HG02973 (cell line): ENCODE results near the gene NT5DC2.

Source experiments
- ATAC-seq: cut with Tn5 transposase; IDR thresholded peaks from one replicate; pipeline ENCODE4 v1.9.1; 2021; ENCODE audit warnings: moderate library complexity; ENCODE audit not compliant: unreplicated experiment

Gene NT5DC2

DNA sequence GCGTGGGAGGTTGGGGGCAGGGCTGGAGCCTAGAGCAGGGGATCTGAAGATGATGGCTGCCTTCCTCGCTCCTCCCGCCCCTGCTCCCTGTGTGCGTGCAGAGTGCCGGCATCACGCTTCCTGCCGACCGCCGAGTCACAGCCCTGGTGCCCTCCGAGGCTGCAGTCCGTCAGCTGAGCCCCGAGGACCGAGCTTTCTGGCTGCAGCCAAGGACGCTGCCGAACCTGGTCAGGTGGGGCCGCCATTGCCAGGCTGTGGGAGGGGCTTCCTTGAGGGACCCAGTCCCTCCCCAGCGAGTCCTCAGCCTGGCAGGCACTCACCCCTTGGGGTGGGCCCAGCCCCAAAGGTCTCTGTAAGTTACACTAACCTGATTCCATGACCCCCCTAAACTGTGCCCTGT is 20.9 kb downstream of the NT5DC2 start:
- no peak for ATAC-seq

DNA sequence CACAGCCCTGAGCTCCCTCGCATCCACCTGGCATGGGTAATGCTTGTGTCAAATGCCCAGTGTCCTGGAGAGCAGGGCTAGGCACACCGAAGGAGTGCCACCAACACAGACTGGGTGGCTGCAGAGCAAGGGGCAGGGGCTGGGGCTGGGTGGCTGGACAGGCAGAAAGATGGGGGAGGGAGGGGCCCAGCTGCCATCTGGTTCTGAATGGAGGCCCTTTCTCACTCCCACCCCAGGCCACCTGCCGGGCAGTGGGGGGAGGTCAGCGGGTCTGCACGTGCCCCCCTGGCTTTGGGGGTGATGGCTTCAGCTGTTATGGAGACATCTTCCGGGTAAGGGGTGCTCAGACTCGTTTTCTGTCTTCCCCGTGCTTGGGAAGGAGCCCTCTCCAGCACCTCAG is 21.6 kb downstream of the NT5DC2 start:
- no peak for ATAC-seq

DNA sequence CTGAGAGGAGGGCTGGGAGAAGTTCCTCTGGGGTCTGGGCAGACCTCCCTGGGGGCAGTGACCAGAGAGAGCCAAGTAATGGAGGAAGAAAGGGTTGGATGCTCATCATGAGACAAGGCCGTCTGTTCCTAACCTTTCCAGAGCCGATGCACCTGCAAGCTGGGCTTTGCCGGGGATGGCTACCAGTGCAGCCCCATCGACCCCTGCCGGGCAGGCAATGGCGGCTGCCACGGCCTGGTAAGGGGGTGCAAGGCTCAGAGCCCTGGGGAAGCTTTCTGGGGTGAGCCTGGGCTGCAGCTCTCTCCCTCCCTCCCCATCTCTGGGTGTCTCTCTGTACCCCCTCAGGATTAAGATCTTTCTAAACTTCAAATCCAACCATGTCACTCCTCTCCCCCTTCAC is 22.1 kb downstream of the NT5DC2 start:
- no peak for ATAC-seq

DNA sequence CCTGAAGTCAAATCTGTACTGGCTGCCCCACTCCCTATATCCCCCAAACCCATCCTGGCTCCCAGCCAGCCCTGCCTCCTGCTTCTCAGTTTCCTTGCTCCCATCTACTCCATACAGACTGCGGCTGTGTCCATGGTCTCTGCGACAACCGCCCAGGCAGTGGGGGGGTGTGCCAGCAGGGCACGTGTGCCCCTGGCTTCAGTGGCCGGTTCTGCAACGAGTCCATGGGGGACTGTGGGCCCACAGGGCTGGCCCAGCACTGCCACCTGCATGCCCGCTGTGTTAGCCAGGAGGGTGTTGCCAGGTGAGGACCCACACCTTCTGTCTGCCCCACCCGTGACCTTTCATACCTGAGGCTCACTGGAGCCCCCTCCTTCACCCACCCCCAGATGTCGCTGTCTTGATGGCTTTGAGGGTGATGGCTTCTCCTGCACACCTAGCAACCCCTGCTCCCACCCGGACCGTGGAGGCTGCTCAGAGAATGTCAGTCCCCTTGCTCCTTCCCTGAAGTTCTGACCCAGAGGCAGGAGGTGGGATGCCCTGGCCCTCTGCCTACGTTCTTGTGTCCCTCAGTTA is 23.8 kb downstream of the NT5DC2 start:
- no peak for ATAC-seq

DNA sequence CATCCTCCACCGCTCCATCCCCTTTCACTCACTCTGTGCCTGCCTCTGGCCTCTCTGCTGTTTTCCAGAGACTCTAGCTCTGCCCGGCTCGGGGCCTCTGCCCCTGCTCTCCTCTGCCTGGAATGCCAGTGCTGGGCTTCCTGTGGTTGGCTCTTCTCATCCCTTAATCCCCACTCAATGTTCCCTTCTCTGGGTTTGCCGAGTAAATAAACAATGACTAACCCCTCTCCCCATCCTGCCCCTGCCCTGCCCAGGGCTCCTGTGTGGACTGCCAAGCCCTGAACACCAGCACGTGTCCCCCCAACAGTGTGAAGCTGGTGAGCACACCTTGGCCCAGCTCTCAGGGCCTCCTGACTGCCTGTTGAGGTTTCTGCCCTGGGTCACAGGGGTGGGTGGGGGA is 26.3 kb downstream of the NT5DC2 start:
- ATAC-seq: no peak

DNA sequence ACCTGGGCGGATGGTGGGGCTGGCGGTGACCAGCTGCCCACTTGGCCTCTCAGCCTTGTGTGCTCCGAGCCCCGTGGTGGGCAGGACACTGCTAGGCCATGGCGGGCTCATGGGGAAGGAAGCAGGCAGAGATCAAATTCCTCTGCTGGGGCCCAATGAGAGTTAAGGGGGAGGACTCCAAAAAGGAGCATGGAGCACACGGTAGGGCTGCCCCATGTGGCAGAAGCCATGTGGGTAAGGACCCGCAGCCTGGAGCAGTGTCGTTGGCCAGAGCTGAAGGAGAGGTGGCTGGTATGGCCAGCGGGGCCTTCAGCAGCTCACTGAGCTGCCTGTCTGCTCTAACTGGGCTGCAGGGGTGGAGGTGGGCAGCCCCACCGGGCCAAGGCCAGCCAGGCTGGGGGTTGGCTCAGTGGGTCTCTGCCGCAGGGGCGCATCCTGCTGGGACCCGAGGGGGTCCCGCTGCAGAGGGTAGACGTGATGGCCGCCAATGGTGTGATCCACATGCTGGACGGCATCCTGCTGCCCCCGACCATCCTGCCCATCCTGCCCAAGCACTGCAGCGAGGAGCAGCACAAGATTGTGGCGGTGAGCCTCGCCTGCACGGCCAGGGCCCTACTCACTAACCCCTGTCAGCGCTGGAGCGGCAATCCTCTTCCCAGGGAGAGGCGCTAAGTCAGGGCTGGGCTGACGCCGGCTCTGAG is 27.2 kb downstream of the NT5DC2 start:
- ATAC-seq: no peak

DNA sequence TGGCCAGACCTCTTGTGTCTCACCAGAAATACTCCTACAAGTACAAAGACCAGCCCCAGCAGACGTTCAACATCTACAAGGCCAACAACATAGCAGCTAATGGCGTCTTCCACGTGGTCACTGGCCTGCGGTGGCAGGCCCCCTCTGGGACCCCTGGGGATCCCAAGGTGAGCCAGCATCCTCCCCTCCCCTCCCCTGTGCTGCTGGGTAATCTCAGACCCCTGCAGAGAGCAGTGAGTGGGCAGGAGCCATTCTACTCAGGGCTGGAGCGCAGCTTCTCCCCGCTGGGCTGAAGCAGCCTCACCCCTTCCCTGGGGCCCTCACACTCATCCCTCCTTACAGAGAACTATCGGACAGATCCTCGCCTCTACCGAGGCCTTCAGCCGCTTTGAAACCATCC is 28.7 kb downstream of the NT5DC2 start:
- ATAC-seq: no peak

DNA sequence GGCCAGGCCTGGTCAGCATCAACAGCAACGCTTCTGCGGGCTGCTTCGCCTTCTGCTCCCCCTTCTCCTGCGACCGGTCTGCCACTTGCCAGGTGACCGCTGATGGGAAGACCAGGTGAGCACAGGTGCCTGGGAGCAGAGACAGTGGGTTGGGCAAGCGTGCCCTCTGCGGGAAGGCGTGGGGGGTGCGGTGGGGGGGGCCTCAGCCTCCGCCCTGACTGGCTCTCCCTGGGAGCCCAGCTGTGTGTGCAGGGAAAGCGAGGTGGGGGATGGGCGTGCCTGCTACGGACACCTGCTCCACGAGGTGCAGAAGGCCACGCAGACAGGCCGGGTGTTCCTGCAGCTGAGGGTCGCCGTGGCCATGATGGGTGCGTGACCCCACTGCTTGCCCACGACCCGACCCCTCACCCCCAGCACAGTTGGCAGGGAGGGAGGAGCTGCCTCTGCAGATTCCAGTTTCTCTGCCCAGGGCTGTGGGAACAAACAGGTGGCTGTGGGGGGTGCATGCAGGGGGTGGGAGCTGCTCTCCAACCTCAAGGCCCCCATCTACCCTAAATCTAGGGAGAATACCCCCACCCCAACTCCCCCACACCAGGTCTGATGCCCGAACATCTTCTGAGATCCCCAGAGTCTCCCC is 29.8 kb downstream of the NT5DC2 start:
- no peak for ATAC-seq

DNA sequence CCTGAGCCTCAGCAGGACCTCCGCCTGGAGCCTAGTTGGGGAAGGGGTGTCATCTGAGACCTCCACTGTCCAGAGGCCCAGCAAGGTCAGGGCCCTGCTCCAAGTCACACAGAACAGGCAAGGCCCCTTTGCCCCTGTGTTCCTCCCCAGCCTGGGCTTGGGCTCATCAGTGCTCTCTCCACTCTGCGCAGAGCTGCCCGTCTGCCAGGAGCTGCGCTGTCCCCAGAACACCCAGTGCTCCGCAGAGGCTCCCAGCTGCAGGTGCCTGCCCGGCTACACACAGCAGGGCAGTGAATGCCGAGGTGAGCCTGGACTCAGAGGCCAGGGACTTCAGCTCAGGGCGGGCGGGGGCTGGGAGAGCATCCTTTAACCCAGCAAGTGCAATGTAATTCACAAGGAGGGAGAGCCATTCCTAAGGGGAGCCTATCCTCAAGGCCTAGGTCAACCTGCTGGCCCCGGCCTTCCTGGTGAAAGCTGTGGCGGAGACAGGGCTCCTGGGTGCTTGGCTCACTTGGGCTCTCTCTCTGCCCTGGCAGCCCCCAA is 30.8 kb downstream of the NT5DC2 start:
- ATAC-seq: no peak

DNA sequence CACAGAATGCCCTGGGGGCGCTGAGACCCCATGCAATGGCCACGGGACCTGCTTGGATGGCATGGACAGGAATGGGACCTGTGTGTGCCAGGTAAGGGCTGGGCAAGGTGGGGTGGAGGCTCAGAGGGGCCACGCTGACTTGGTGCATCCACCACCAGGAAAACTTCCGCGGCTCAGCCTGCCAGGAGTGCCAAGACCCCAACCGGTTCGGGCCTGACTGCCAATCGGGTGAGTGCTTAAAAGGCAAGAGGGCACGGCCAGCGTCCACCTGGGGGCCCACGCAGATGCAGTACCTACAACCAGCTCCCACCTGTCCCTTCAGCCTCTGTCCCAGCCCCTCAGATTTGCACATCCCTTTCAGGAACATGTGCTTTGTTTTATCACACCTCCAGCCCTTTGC is 31.7 kb downstream of the NT5DC2 start:
- no peak for ATAC-seq

DNA sequence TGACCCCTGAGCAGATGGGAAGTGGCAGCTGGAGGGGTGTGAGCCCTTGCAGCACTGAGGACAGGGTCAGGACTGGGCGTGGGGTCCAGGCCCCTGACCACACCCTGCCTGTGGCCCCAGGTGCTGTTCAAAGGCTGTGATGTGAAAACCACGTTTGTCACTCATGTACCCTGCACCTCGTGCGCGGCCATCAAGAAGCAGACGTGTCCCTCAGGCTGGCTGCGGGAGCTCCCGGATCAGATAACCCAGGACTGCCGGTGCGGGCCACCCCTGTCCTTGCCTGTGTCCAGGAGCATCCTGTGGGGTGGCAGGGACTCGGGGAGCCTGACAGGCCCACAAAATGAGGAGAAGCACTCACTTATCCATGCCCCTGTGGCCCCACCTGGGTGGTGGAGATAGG is 32.6 kb downstream of the NT5DC2 start:
- ATAC-seq: no peak

DNA sequence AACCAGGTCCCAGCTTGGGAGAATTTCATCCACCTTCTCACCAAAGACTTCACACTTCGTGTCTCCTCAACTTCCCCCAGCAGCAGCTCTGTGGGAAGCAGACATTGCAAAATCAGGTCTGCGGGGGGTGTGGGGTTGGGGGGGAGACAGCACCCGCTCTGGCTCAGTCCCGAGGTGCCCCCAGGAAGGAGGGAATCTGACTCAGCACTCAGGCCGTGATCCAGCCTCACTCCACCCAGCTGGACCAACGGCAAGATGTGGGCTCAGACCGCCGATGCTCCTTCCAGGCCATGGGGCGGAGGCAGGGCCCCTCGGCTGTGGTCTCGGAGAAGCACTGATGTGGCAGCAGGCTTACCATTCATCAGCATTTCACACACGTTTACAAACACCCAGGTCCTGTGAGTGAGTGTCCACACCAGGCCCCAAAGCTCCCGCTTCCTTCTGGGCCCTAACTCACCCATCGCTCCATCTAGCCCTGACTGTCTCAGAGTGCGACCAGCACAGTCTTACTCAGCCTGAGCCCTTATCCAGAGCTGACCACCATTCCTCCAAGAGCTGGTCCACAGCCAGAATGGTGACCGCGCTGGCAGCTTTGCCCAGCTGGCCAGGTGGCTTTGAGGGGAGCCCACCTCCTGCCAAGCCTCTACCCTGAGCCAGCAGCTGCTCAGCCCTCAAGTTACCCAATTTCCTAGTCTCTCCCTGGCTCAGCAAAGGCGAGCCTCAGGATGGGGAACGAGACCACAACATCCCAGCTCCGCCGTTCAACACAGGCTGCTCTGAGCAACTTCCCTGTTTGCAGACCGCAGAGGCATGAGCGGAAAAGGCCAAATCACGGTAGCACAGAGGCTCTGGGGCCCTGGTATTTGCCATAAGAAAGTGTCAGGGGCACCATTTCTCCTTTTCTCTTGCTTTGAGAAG is 35.3 kb downstream of the NT5DC2 start:
- no peak for ATAC-seq

DNA sequence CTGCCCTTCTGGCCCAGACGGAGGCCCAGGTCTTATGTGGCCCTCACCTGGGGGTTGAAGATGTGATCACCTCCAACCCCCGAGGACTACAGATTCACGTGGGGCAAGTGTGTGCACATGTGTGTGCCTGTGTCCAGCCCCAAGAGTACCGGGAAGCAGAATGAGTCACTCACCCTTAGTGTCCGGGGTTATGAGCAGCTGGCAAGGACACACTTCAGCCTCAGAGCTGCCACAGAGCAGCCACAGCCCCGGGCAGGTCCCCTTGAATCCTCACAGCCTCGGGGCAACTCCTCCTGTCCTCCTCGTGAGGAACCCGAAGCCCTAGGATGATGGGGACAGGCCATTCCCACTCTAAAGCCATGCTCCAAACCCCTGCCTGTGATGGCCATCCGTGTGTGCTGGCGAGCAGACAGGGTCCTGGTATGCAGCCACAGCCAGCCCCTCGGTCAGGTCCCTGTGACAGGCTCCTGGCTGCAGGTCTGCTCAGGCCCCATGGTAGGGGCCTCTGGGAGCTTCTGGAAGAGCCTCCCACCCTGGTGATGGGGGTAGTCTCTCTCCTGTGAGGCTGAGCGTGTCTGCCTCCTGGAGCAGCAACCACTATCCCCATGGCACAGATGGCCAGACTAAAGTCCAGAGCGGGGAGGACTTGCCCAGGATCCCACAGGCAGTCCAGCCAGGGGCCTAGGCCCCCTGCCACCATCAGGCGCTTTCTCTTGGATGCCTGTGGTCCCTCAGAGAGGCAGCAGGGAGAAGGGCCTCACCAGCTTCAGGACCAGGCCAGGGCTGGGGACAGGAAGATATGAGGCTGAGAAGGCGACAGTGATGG is 37.7 kb downstream of the NT5DC2 start:
- ATAC-seq: no peak

DNA sequence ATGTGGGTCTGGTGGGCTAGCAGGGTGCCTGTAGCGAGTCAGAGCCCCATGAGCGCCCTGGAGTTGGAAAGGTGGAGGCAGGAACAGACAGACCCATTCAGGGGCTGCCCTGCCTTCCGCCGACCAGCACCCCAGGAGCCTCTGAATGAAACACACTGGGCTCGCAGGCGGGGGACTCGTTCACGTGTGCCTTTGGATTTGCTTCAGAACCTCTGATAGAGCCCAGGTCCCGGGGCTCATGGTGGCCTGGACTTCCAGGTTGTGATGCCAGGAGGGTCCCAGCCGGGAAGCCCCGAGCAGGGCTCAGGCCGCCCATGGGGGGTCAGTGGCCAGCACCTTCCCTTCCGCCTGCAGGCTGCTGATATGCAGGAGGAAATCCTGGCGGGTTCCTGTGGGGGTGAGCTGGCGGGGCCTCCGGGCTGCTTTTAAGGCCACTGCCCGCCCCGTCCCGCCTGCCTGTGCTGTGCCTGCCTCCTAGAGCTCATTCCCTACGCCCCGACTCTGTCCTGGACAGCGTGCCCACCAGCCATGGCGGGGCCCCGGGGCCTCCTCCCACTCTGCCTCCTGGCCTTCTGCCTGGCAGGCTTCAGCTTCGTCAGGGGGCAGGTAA is 38.7 kb downstream of the NT5DC2 start, which contains the start of gene STAB1:
TSS of gene STAB1 (plus strand) at position 453 of the 610 bp plus-strand sequence. CDS start at position 529, 76 bp downstream.
- no peak for ATAC-seq

DNA sequence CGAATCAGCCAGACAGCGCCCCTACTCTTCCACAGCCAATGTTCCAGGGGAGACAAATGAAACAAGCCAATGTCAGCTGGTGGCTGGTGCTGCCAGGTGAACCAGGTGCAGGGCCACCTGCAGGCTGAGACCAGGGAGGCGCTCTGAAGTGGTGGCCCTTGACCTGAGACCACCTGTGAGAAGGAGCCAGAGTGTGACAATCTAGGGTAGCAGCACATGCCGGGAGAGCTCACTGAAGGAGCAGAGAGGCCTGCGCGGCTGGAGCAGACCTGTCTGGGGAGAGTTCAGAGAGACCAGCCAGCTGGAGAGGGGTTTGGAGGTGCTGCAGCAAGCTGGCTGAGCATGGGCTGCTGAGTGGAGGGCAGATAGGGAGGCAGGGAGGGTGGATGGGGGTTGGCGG is 39.2 kb downstream of the NT5DC2 start:
- no peak for ATAC-seq

DNA sequence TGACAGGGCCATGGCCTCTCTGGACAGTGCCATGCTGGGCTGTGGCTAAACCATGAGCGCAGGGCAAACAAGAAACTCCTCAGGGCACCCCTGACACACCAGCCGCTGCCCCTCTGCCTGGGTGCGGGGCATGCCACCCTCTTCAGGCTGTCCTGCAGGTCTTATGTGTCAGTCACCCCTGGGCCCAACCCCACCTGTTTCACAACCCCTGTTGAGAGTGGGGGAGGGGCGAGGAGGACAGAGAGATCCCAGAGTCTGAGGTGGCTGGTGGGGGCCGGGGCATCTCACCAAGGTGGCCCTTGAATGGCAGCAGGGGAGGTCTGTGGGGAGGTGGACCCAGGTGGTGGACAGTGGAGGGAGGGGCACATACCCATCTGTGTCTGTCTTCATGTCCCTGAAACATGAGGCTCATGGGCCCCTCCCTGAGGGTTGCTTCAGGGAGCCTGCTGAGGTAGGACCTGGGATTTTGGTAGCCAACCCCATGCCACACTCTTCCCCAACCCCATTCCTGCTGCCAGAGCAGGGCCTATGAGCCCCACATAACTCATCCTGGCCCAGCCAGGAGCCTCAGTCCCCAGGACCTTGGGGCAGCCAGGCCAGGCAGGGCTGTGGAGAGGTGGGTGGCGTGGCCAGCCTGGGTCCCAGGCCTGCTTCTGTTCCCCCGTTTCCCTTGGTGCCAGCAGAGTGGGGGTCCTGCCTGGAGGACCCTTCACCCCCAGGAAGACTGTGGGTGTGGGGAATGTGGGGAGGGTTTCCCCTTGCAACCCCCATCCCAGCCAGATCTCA is 40.2 kb downstream of the NT5DC2 start:
- no peak for ATAC-seq

DNA sequence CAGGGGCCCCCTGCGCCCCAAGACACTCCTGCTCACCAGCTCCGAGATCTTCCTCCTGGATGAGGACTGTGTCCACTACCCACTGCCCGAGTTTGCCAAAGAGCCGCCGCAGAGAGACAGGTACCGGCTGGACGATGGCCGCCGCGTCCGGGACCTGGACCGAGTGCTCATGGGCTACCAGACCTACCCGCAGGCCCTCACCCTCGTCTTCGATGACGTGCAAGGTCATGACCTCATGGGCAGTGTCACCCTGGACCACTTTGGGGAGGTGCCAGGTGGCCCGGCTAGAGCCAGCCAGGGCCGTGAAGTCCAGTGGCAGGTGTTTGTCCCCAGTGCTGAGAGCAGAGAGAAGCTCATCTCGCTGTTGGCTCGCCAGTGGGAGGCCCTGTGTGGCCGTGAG is 41.6 kb downstream of the NT5DC2 start:
- ATAC-seq: no peak

DNA sequence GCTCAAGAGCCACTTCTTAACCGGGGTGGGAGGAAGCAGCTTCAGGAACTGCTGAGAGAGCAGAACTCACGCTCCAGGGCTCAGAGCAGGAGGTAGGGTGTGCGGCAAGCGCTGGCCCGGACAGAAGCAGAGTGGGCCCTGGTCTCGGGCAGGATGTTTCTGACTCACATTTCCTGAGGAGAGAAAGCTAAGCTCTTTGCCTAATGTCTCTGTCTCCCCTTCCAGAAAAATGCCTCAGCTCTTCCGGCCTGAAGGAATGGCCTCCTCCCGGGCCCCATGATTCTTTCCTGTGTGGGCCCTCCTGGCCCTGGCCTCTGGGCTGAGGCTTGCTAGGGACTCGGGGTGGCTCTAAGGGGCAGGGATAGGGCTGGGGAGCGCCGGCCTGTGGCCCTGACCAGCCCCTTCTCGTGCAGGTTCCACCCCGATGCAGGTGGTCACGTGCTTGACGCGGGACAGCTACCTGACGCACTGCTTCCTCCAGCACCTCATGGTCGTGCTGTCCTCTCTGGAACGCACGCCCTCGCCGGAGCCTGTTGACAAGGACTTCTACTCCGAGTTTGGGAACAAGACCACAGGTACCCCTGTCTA is 42.6 kb downstream of the NT5DC2 start:
- no peak for ATAC-seq
